NCI-H2227 (cell line): ENCODE results near the gene ANXA9.
A peak's percentile ranks its signal among the peaks of the same experiment; 100 is the strongest.

ENCODE experiments used
- DNase-seq: peaks from one replicate; lab custom pipeline; 2025; ENCODE audit not compliant: unreplicated experiment; lab: John Stamatoyannopoulos, UW

ANXA9 gene, protein sequence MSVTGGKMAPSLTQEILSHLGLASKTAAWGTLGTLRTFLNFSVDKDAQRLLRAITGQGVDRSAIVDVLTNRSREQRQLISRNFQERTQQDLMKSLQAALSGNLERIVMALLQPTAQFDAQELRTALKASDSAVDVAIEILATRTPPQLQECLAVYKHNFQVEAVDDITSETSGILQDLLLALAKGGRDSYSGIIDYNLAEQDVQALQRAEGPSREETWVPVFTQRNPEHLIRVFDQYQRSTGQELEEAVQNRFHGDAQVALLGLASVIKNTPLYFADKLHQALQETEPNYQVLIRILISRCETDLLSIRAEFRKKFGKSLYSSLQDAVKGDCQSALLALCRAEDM

DNA sequence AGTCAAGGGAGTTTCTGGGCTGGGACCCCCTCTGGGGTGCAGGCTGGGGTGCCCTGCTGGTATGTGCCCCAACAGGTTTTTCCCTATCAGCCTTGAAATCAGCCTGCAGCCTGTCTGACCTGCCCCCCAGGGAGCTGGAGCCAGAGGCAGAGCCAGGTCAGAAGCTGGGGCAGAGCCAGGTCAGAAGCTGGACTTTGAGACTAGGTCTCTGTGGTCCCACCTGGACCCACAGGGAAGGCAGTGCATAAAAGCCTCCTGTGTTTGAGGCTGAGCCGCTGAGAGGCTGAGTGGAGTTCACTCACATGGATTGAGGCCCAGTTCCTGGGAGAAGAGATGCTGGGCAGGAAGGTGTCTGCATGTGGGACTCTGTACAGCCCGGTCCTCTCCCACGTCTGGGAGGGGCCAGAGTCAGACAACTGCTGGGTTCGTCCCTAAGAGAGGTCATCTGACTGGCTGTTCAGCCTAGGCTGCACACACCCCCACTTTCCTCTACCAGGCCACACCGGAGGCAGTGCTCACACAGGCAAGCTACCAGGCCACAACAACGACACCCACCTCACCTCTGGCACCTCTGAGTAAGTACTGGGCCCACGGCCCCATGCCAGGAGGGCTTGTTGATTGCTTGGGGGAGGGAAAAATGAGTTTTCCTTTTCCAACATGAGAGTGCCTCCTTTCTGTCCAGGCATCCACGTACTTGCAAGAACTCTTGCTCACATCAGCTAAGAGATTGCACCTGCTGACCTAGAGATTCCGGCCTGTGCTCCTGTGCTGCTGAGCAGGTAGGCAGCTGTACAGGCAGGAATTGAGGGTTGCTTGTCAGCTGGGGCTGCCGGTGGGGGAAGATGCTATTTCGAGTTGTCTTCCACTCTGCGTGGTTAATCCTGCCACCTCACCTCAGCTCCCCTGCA, at the start of gene ANXA9:
TSS of gene ANXA9 (plus strand) at position 488 of the 908 bp plus-strand sequence. CDS start 814 bp downstream, outside the sequence.
- DNase-seq = peak; percentile 26

DNA sequence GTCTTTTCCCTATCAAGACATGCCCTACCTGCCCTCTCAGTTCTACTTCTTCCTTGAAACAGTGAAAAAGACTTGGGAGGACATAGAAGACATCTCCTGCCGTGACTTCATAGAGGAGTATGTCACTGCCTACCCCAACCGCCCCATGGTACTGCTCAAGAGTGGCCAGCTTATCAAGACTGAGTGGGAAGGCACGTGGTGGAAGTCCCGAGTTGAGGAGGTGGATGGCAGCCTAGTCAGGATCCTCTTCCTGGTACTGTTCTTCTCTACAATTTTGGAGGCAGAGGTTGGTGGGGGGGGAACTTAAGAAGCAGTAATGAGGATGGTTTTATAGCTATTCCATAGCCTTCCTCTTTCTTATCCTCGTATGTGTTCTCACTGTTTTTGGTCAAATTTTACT, 37.2 kb upstream of the ANXA9 start:
- no peak for DNase-seq

DNA sequence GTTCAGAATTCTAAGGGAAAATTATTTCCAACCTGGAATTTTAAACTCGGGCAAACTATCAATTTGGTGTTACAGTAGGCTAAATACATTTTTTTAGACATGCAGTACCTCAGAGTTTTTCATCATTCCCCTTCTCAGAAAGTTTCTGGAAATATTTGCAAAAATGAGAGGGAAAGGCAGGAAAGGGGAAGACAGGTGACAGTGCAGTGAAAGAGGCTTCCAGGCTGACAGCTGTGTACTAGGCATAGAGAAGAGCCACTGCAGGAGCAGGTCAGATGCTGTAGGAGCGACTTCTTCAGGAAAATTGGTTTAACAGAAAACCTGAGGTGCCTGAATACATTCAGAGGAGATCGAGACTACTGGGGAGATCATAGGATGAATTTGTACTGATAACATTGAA, 27.4 kb upstream of the ANXA9 start:
- DNase-seq = no peak

DNA sequence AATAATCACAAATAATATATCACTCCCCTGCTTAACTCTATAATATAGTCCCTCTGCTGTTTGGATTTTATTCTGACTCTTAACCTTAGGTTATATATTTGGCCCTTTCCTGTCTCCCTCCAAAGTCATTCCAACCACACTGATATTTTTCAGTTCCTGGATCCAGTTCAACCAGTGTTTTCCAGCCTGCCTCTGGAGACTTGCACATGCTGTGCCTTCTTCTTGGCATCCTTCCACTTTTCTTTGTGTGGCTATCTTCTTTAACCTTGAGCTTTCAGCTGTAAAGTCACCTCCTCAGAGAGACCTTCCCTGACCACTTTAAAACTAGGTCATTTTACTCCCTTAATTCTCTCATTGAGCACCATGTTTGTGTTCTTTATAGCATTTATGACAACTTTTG, 26.8 kb upstream of the ANXA9 start:
- no peak for DNase-seq

DNA sequence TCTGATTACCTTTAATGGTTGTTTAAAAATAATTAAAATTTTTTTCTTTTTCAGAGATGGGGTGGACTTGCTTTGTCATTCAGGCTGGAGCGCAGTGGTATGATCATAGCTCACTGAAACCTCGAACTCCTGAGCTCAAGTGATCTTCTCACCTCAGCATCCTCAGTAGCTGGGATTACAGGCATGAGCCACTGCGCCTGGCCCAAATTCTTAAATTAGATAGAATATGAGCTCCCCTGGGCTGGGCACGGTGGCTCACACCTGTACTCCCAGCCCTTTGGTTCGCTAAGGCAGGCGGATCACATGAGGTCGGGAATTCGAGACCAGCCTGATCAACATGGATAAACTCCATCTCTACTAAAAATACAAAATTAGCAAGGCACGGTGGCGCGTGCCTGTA, 24.4 kb upstream of the ANXA9 start:
- no peak for DNase-seq

DNA sequence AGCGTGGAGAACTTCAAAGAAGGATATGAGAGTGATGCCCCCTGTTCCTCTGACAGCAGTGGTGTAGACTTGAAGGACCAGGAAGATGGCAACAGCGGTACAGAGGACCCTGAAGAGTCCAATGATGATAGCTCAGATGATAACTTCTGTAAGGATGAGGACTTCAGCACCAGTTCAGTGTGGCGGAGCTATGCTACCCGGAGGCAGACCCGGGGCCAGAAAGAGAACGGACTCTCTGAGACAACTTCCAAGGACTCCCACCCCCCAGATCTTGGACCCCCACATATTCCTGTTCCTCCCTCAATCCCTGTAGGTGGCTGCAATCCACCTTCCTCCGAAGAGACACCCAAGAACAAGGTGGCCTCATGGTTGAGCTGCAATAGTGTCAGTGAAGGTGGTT, 21.4 kb upstream of the ANXA9 start:
- no peak for DNase-seq

DNA sequence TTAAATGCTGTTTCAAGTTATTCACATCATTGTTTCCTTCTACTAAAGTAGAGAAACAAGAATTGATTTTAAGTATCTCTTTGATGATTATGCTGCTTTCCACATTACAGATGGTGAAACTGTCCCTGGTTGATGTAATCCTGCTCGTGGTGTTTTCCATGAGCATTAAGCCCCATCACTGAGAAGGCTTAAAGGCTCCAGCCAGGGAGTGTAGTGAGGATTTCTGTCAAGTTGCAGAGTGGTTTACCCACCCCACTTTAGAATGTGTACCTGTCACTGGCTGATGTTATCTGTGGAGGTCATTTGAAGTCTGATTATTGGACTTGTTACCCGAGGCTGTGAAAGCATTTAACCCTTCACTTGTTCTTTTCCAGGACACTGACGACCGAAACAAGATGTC, 20.3 kb upstream of the ANXA9 start:
- no peak for DNase-seq

DNA sequence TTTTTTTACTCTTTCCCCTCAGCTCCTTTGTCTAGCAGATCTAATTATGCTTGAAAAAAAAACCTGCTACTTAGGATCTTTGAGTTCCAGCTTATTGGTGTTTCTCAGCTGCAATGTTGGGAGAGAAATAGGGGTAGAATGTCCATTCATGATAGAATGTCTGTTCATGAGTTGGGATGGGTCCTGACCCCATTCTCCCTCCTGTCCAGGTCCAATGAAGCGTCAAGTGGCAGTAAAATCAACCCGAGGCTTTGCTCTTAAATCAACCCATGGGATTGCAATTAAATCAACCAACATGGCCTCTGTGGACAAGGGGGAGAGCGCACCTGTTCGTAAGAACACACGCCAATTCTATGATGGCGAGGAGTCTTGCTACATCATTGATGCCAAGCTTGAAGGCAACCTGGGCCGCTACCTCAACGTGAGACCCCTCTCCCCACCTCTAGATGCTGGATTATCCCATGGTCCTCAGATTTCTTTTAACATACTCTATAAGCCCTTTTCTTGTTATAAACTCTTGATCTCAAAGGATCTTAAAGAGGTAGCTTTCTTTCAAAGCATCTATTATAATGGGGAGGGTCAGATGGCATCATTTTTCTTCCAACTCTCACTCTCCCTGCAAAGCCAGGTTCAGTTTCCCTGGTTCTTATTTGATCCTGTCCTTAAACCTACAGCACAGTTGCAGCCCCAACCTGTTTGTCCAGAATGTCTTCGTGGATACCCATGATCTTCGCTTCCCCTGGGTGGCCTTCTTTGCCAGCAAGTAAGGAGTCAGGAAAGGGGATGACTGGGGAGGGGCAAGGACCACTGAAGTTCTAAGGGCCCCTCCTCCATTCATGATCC, 18.6 kb upstream of the ANXA9 start:
- DNase-seq = no peak

DNA sequence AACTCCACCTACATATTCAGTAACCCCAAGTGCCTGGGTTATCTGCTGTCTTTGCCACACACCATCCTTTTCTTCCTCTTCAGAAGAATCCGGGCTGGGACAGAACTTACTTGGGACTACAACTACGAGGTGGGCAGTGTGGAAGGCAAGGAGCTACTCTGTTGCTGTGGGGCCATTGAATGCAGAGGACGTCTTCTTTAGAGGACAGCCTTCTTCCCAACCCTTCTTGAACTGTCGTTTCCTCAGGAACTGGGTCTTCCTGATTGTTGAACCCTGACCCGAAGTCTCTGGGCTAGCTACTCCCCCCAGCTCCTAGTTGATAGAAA, 18.0 kb upstream of the ANXA9 start:
- no peak for DNase-seq

DNA sequence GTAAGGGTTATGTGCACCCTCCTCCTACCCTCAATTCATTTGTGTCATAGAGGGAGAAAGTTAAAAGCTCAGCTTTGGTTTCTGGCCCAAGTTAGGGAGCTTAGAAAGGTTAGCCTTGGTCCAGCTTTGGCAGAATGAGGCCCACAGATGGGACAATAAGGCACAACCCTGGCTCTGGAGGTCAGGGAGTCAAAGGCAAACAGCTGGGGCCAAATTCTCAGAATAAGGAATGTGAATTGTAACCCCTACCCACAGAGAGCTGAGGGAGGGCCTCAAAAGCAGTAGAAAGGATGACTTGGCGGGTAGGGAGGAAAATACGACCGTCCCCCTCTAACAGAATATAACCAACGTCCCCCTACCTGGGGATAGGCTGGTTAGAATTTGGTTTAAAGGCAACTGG, 16.5 kb upstream of the ANXA9 start:
- no peak for DNase-seq

DNA sequence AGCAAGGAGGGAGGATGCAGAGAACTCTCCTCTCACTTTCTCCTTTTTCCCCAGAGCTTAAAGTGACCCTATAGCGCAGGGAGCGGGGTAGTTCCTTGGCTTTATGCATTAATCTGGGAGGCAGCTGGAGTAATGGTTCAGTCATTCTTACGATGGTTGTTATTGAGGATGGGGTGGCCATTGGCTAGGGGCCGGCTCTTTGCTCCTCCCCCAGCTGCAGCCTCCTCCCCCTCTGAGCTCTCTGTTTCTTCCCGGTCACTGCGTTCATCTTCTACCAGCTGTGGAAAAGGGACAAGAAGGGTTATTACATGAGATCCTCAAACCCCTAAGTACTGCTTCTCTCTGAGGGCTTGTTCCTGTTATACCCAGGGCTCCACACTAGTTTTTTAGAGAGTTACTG, 16.1 kb upstream of the ANXA9 start:
- no peak for DNase-seq

DNA sequence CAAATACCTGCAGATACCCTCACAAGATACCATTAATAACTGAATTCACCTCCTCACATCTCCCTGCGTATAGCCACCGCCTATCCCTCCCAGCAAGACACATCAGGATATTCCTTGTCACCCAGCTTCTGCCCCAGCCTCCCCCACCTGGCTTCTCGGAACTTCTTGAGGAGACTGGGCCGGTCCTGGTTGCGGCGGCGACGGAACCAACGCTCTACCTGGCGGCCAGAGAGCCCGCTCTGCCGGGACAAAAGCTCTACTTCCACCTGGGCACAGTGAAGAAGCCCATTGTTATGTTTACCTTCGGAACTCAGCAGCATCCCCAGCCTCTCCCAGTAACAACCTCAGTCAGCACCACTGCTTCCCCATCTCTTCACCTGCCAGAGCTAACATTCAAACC, 14.2 kb upstream of the ANXA9 start:
- no peak for DNase-seq

DNA sequence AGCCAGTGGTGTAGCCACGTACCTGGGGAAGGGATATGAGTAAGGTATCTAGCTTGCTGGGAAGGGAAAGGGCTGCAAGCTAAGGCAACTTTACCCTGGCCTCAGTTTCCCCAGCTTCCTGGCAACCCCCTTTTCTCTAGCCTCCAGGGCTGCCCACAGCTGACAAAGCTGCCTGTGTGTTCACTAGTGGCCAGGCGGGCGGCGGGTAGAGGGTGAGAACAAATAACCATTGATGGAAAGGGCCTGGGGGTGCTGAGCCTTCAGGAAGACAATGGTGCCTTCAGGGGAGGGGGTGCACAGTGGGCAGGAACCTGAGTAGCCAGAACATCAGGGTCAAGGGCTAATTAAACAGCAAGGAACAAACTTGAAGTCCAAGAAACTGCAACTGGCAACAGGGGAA, 13.6 kb upstream of the ANXA9 start:
- DNase-seq = no peak

DNA sequence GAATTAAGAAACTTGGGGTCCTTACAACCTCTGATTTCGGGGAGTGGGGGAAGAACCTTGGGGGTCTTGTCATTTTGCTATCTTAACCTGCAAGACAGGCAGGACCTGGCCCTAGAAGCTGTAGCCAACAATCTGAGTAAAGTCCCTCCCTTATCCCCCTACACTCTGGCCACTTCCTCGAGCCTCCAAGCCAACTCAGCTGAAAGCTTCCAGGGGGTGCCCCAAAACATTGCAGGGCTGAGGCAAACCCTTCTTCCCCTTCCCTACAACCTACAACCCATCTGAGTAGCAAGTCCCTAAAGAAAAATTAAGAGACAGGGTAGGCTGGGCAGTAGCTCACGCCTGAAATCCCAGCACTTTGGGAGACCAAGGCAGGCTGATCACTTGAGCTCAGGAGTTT, 12.5 kb upstream of the ANXA9 start:
- DNase-seq = no peak

DNA sequence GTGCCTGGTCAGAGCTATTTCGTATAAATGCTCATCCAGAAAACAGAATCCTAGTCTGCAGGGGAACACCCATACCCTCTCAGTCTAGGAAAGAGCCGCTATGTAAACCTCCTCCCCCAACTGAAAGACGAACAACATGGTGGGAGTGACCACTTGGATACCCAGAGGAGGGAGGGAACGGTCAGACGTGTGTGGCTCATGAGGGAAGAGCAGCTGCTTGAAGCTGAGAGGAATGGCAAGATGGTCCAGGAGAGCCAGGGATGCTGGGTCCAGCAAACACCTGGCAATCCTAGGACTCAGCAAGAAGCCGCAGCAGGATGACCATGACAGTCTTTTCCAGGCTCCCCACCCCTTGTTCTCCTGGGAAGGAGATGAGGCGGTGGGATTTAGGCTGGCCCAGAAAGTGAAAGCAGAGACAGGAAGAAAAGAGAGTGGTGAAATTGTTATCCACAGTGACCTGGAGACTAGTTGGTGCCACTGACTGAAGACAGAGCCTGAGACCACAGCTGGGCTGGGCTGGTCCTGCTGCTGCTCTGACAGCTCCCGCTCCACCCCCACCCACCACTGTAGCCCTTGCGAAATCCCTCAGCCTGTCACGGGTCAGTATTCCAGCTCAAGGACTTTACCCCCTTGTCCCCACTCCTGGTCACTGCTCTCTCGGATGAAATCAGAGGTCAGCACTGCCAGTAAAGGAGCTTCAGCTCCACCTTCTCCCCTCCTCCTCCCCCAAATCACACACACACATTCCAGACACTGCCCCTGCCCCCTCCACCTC, 11.1 kb upstream of the ANXA9 start:
- peak; percentile 57 for DNase-seq

DNA sequence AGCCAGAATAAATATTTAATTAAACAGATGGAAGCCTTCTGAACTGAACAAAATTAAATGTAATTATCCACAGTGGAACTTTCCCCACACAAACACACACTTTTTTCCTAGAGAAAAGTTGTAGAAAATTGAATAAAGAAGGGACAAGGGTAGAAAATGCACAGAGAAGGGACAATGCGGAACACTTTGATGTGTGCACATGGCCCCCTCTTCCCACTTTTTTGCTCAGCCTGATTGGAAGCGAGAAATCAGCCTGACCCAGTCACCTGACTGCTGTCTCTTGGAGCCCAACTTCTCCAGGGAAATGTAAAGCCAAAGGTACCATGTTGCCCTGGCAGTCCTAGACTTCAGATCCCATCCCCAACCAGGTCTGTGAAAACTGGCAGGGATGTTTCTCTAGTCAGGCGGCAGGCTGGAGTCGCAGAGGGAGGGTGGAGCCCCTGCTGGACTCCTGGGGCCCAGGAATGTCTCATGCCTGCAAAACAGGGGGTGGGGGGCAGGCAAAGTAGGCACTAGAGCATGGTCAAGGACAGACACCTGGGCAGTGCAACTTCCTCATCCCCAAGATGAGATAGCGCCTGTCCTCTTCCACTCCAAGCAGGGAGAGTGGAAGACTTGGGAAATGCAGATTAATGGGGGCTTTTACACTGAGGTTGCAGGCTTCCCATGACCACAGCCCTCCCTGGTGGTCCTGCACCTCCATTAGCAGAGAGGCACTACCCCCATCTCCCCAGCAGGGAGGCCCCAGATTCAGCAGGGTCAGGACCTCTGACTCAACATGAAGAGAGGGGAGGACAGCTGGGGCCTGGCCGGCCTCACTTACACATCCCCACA, 10.3 kb upstream of the ANXA9 start:
- DNase-seq = no peak

DNA sequence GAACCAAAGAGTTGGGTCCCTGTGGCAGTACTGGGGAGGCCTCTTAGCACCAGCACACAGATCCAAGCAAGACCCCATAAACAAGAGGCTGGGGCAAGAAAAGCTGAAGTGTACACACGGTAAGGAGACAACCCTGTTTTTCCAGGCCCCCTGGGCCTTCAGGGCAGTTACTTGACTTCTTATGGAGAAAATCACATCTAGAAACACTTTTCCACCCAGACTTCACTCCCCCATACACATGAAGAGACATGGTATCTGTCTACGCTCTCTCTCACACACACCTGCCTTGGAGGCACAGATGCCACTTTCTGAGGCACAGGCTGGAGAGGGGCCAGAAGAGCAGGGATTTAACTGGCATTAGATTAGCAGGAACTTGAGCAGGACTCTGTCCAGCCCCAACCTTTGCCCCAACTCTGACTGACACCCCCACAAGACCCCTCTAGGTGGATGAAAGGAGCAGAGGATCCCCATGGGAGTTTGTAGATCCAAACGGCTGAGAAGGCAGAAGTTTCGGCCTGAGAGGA, 9.6 kb upstream of the ANXA9 start:
- DNase-seq = no peak

DNA sequence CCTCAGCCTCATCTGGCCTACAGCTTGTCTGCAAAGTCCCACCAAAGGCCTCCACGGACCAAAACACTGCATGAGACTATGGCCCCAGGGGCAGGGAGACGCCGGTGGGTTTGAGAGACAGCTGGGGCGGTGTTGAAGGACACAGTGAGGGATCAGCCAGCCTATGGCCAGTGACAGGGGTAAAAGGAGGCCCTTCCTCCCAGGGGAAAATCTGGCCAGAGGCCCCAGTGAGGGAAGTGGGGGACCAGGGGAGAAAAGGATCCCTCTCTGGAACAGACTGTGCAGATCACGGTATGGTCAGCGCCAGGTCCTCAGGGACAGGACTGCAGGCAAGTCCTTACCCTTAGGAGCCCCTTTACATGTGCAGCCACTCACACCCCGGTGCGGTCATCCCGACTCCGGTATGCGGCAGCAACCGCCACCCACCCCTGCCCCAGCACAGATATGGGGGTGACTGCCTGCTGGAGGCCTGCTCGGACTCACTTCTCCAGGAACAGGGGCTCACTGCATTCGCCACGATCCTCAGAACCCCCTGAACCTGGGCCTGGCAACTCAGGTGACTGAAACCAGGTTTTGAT, 8.7 kb upstream of the ANXA9 start:
- no peak for DNase-seq

DNA sequence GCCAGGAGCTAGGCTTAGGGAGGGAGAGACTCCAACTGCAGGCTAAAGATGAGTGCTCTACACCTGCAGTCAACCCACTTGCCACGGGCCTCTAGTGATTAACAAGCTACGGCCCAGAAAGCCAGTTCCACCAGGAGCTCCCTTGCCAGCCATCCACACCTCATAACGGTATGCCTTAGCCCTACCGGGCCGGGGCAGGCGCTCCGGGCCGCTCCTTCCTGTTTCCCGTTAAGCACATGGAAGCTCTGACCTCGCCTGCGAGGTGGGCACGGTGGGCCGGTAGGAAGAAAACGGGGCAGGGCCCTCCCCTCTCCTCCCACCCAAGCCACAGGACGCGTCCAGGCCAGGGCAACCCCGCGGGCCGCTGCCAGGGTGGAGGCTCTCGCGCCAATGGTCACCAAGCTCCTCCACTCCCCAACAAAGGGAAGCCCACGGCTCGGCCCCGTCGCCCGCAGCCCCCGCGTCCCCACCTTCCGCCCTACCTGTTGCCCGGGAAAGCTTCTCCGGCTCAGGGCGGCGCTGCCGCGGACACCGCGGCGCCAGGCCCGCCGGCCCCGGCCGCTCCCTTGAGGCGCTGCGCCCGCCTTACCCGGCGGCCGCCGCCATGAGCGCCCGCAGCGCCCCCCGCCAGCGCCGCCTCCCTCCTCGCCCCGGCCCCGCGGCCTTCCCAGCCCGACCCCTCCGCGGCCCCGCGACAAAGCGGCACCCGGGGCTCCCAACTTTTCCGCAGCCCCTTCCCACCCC, 8.1 kb upstream of the ANXA9 start:
- peak; percentile 62 for DNase-seq
